K562 (cell line): Measurements from ENCODE around the gene USP17L30. TPM values are rescaled to one million over a fixed set of nuclear protein-coding genes. Genes with fewer than 3 reads are reported as not detected.
"Not testable (repeated sequence)": the region's sequence is repeated elsewhere in the genome, so short reads cannot be mapped to it uniquely, and the experiment has no call there.

Source experiments
- ATAC-seq: fragments of 200-7000 bp; cut with Tn5 transposase; 3 replicates; pipeline ENCODE4 v1.9.1; 2020; ENCODE audit warnings: moderate library complexity
- BruUV-seq: library from RNA; stranded (reverse); fragments of 400-500 nt; replicated peaks from 2 replicates; lab custom pipeline; 2021; lab: Mats Ljungman, UMichigan
- CTCF ChIA-PET: fragments of 300-600 bp; formaldehyde crosslinking; extraction: SDS; loops from one replicate; lab custom pipeline; 2021; ENCODE audit warnings: low intra/inter-chr PET ratio; lab: Yijun Ruan, JAX
- POLR2A ChIA-PET: fragments of 300-600, 350-650 bp; sonication (Branson Sonifier 250); formaldehyde crosslinking; extraction: SDS; loops from one replicate; lab custom pipeline; 2021; ENCODE audit warnings: antibody characterized with exemption, inconsistent platforms; lab: Yijun Ruan, JAX
- DNase-seq, 4 experiments: peaks; one replicate each; pipeline versions ENCODE4 v3.0.0 to v3.0.0-alpha.2; 2011 to 2018; ENCODE audit warnings: low spot score in 3 of 4, mixed read lengths in 3 of 4; ENCODE audit errors: extremely low read depth in 1 of 4
- FAIRE-seq: peaks from 2 replicates; lab custom pipeline; 2011; peaks lifted over from hg19 to GRCh38; lab: Jason Lieb, UNC
- H2AFZ ChIP-seq: 2 replicates; pipeline ENCODE4 v1.6.0; 2011; ENCODE audit warnings: low read depth, low read length, control low read depth, inconsistent platforms
- H3K27ac ChIP-seq: fragments of 200-600 bp; 3 replicates; pipeline ENCODE4 v1.8.0; 2011; ENCODE audit warnings: low read depth, mild to moderate bottlenecking, control low read depth, inconsistent platforms, low read length, moderate library complexity, mixed read lengths; ENCODE audit errors: extremely low read depth
- H3K27me3 ChIP-seq, 2 experiments: fragments of 300-600 bp in 1 of 2; 2 replicates in 1 of 2; 3 replicates in 1 of 2; pipeline versions ENCODE4 v1.6.0 to v1.8.0; 2011; ENCODE audit warnings: inconsistent platforms in 2 of 2, low read length in 2 of 2, mild to moderate bottlenecking in 1 of 2, mixed read lengths in 1 of 2, moderate library complexity in 1 of 2; ENCODE audit not compliant: control insufficient read depth in 2 of 2, insufficient read depth in 2 of 2
- H3K36me3 ChIP-seq: fragments of 300-600 bp; 3 replicates; pipeline ENCODE4 v1.8.0; 2011; ENCODE audit warnings: mild to moderate bottlenecking, low read length, inconsistent platforms; ENCODE audit not compliant: control insufficient read depth, insufficient read depth
- H3K4me1 ChIP-seq, 2 experiments: fragments of 200-600 bp in 1 of 2; replicated peaks in 1 of 2; 2 replicates in 1 of 2; 3 replicates in 1 of 2; pipeline versions ENCODE4 v1.5.1 to v1.8.0; 2011; ENCODE audit warnings: inconsistent platforms in 2 of 2, low read length in 2 of 2, mild to moderate bottlenecking in 1 of 2, mixed read lengths in 1 of 2, moderate library complexity in 1 of 2; ENCODE audit not compliant: control insufficient read depth in 2 of 2, insufficient read depth in 2 of 2
- H3K4me2 ChIP-seq: 2 replicates; pipeline ENCODE4 v1.6.1; 2011; ENCODE audit warnings: low read length, control low read depth, inconsistent platforms, mixed read lengths; ENCODE audit not compliant: insufficient read depth
- H3K4me3 ChIP-seq: fragments of 200-600 bp; sonication (generic), shearing (Covaris generic); 2 replicates; pipeline ENCODE4 v1.5.1; 2016; ENCODE audit warnings: control low read depth, inconsistent platforms
- H3K79me2 ChIP-seq: fragments of 200-600 bp; 3 replicates; pipeline ENCODE4 v1.8.0; 2011; ENCODE audit warnings: low read length, inconsistent platforms; ENCODE audit not compliant: control insufficient read depth, insufficient read depth
- H3K9ac ChIP-seq, 2 experiments: 2 replicates each; pipeline versions ENCODE4 v1.6.0 to v1.6.1; 2011; ENCODE audit warnings: low read depth in 2 of 2, low read length in 2 of 2, control low read depth in 1 of 2, inconsistent platforms in 1 of 2, mild to moderate bottlenecking in 1 of 2, mixed read lengths in 1 of 2; ENCODE audit not compliant: insufficient read depth in 1 of 2
- H3K9me1 ChIP-seq: one replicate; pipeline ENCODE4 v1.6.0; 2011; ENCODE audit warnings: inconsistent platforms, mild to moderate bottlenecking, low read length, moderate library complexity; ENCODE audit not compliant: control insufficient read depth, insufficient read depth
- H3K9me3 ChIP-seq: replicated peaks from 2 replicates; pipeline ENCODE4 v1.5.1; 2011; ENCODE audit warnings: low read depth, low read length, inconsistent platforms; ENCODE audit not compliant: control insufficient read depth, insufficient read depth
- H4K20me1 ChIP-seq: replicated peaks from 2 replicates; pipeline ENCODE4 v1.6.1; 2011; ENCODE audit warnings: low read length, inconsistent platforms, mixed read lengths; ENCODE audit not compliant: control insufficient read depth, insufficient read depth
- CTCF ChIP-seq, 3 experiments: IDR thresholded peaks in 2 of 3; conservative IDR thresholded peaks in 1 of 3; 2 replicates each; pipeline ENCODE4 v1.5.1; 2011 to 2012; ENCODE audit warnings: low read length in 3 of 3, mild to moderate bottlenecking in 3 of 3, control low read depth in 2 of 3, improper control_type of control experiment in 1 of 3, inconsistent platforms in 1 of 3, low read depth in 1 of 3, mixed read lengths in 1 of 3, moderate library complexity in 1 of 3; ENCODE audit not compliant: insufficient read depth in 2 of 3
- NRF1 ChIP-seq, 2 experiments: fragments of 450-650 bp; IDR thresholded peaks in 1 of 2; conservative IDR thresholded peaks in 1 of 2; 2 replicates each; pipeline ENCODE4 v1.6.1; 2014; ENCODE audit warnings: mild to moderate bottlenecking in 2 of 2
- RAD21 ChIP-seq, 2 experiments: fragments of 250-450 bp in 1 of 2; fragments of 450-650 bp in 1 of 2; sonication (Bioruptor Pico) in 1 of 2; formaldehyde crosslinking in 1 of 2; IDR thresholded peaks in 1 of 2; conservative IDR thresholded peaks in 1 of 2; 2 replicates each; pipeline versions ENCODE4 v1.4.0 to v1.8.0; 2020 to 2022; ENCODE audit warnings: mild to moderate bottlenecking in 2 of 2, moderate library complexity in 1 of 2
- REST ChIP-seq, 2 experiments: fragments of 450-650 bp; formaldehyde crosslinking in 1 of 2; IDR thresholded peaks; 2 replicates each; pipeline versions ENCODE4 v1.4.0 to v1.6.1; 2014 to 2020; ENCODE audit warnings: mild to moderate bottlenecking in 2 of 2, borderline replicate concordance in 1 of 2, low read depth in 1 of 2
- SRF ChIP-seq, 2 experiments: fragments of 250-450, 450-650 bp in 1 of 2; sonication (Bioruptor Pico) in 1 of 2; sonication (generic) in 1 of 2; formaldehyde crosslinking; IDR thresholded peaks; 2 replicates each; pipeline versions ENCODE4 v1.5.0 to v1.5.1; 2020 to 2022; ENCODE audit warnings: mild to moderate bottlenecking in 1 of 2, missing genetic modification reagents in 1 of 2
- WGBS: fragments of 100-300 bp; shearing (Covaris generic); methylation state at CpG from one replicate; pipeline ENCODE4 v1.1.6; 2016; ENCODE audit warnings: low coverage, mixed read lengths; ENCODE audit not compliant: insufficient coverage; ENCODE audit errors: missing lambda C conversion rate; 5-methylcytosine and 5-hydroxymethylcytosine counted together
- in situ Hi-C: fragments of 300-500 bp; cut with MboI; formaldehyde crosslinking; loops from 4 replicates; pipeline ENCODE4 v1.15.0; 2018; ENCODE audit warnings: inconsistent platforms, mixed read lengths
- intact Hi-C: fragments of 100-400 bp; cut with micrococcal nuclease; formaldehyde crosslinking; loops from 2 replicates; pipeline ENCODE4 v1.14.2; 2022
- polyA plus RNA-seq, 8 experiments: library from polyadenylated mRNA; depleted of rRNA in 4 of 8; stranded (reverse) in 5 of 8; unstranded in 3 of 8; fragments of >200 nt; fragmentation: Nextera tagmentation in 2 of 8; fragmentation: Illumina TruSeq in 1 of 8; extraction: Ambion mirVana in 2 of 8; extraction: Trizol in 1 of 8; gene quantifications; 2 replicates each; pipeline versions ENCODE4 v1.2.1 to v1.2.3, GENCODE V29; 2011 to 2014; ENCODE audit warnings: inconsistent platforms in 1 of 8, missing spikeins in 1 of 8
- total RNA-seq, 7 experiments: library from RNA; depleted of rRNA in 6 of 7; stranded (reverse); fragments of >200 nt in 6 of 7; fragmentation: Illumina TruSeq in 2 of 7; extraction: Trizol in 2 of 7; gene quantifications; 2 replicates each; pipeline versions ENCODE4 v1.2.1 to v1.2.3, GENCODE V29; 2011 to 2021; ENCODE audit warnings: low replicate concordance in 1 of 7

USP17L30 gene
- total and polyA plus RNA-seq, 9 of the 15 experiments (the other 6 are each of a cell fraction or from before 2014, with no cell fraction given), result not detected

- H3K9me3 ChIP-seq; intact Hi-C loops; H3K27ac ChIP-seq; H3K9me1 ChIP-seq; H3K36me3 ChIP-seq; POLR2A ChIA-PET; FAIRE-seq; H4K20me1 ChIP-seq; H3K27me3 ChIP-seq; BruUV-seq; H3K4me1 ChIP-seq; H3K79me2 ChIP-seq; TF ChIP-seq REST (CRISPR knock-in tag; IDR thresholded peaks at IDR 0.05; ENCODE audit: low read depth): not testable (repeated sequence)
- H3K9ac ChIP-seq, result peak overlapping the region in 1 of 2 experiments; percentile 35; a peak in 1 of 4 replicates
- H3K4me3 ChIP-seq, result peak overlapping the region; percentile 26; the same call in 1 of the 2 replicates
- peak; percentile 64; the same call in 2 of the 3 replicates for ATAC-seq
- DNase-seq, result peak; percentile 2 to 32 (median 24)
- CTCF ChIA-PET, result interaction anchor here (1.1 kb wide), 1 partner anchor 378 kb away, joined by 5 read pairs; no protein-coding TSS in a partner anchor
- WGBS, result 33% methylated on average over 6 of the region's 36 CpGs
- TF ChIP-seq NRF1 (conservative IDR thresholded peaks at IDR 0.05 in 1 of 2, IDR thresholded peaks at IDR 0.05 in 1 of 2) (peak; percentile 86 to 88), CTCF (IDR thresholded peaks at IDR 0.05 in 2 of 3, conservative IDR thresholded peaks at IDR 0.05 in 1 of 3; ENCODE audit: insufficient read depth in 2 of 3, low read depth in 1 of 3, low read length in 3 of 3) (peak in 2 of 3 experiments; percentile 30 to 49; a peak in 2 of 6 replicates), RAD21 (CRISPR knock-in tag; conservative IDR thresholded peaks at IDR 0.05 in 1 of 2, IDR thresholded peaks at IDR 0.05 in 1 of 2) (peak in 1 of 2 experiments; percentile 61; a peak in 3 of 4 replicates), SRF (CRISPR knock-in tag; IDR thresholded peaks at IDR 0.05) (peak in 1 of 2 experiments; percentile 60; a peak in 1 of 4 replicates), REST (IDR thresholded peaks at IDR 0.05; ENCODE audit: borderline replicate concordance) (peak; percentile 40; the same call in 1 of the 2 replicates)
- H2AFZ ChIP-seq, result peak overlapping the region; percentile 72; the same call in 1 of the 2 replicates
- H3K4me2 ChIP-seq, result peak overlapping the region; percentile 25; the same call in 1 of the 2 replicates
- in situ Hi-C loops, result loop anchor here (10.0 kb wide), 1 partner anchor 56 kb away; the partner anchor contains the start of genes USP17L24 and USP17L25
These were observed 18.1 kb downstream of the USP17L30 start for GRCh38 chr4:9381012-9381534.
